Osteocyte (in vitro differentiated cells): ENCODE data around the gene CD44. TPM values are rescaled to one million over a fixed set of nuclear protein-coding genes. Genes with fewer than 3 reads are reported as not detected.

Experiments
- DNase-seq: peaks from one replicate; pipeline ENCODE4 v3.0.0; 2021; ENCODE audit warnings: mixed read lengths; ENCODE audit not compliant: unreplicated experiment; ENCODE audit errors: extremely low spot score
- H3K27ac Mint-ChIP-seq: one replicate; pipeline ENCODE4 v1.8.0; 2021; ENCODE audit warnings: mild to moderate bottlenecking, mixed read lengths; ENCODE audit not compliant: unreplicated experiment
- H3K27me3 Mint-ChIP-seq: one replicate; pipeline ENCODE4 v1.8.0; 2021; ENCODE audit warnings: mixed read lengths; ENCODE audit not compliant: unreplicated experiment
- H3K36me3 Mint-ChIP-seq: one replicate; pipeline ENCODE4 v1.8.0; 2021; ENCODE audit warnings: mixed read lengths; ENCODE audit not compliant: unreplicated experiment
- H3K4me1 Mint-ChIP-seq: one replicate; pipeline ENCODE4 v1.8.0; 2021; ENCODE audit warnings: mixed read lengths; ENCODE audit not compliant: unreplicated experiment
- H3K4me3 Mint-ChIP-seq: one replicate; pipeline ENCODE4 v1.8.0; 2021; ENCODE audit warnings: mild to moderate bottlenecking, moderate library complexity, mixed read lengths; ENCODE audit not compliant: unreplicated experiment
- H3K9me3 Mint-ChIP-seq: one replicate; pipeline ENCODE4 v1.8.0; 2021; ENCODE audit warnings: mixed read lengths; ENCODE audit not compliant: unreplicated experiment
- CTCF ChIP-seq: fragments of 200-600 bp; sonication (generic); IDR thresholded peaks from 2 replicates; pipeline ENCODE4 v1.5.0; 2021; ENCODE audit warnings: antibody characterized with exemption, mild to moderate bottlenecking, moderate library complexity
- total RNA-seq: library from RNA; stranded (reverse); gene quantifications from 2 replicates; pipeline ENCODE4 v1.2.1, GENCODE V29; 2021

CD44 gene
- total RNA-seq, 1 donor from 2014 or later = 283 TPM

- no peak overlapping the region for H3K4me3 Mint-ChIP-seq
These were observed 7.7 kb downstream of the CD44 start for GRCh38 chr11:35146711-35147110.

GRCh38 chr11:35147235-35147634 lies 8.3 kb downstream of the CD44 start:
- Mint-ChIP-seq H3K27me3 (no peaks in the 10 kb centered on the region), H3K4me1 (peaks cover 76% of the 10 kb centered on the region), H3K36me3 (peaks cover 10% of the 10 kb centered on the region), H3K9me3 (no peaks in the 10 kb centered on the region), H3K27ac (no peak overlapping the region), H3K4me3 (no peak overlapping the region)
- no peak for TF ChIP-seq CTCF
- DNase-seq = no peak

More at GRCh38 chr11:35146711-35147110, 7.7 kb downstream of the CD44 start:
- H3K9me3 Mint-ChIP-seq = no peaks in the 10 kb centered on the region
- no peak for TF ChIP-seq CTCF
- DNase-seq = no peak
- peaks cover 77% of the 10 kb centered on the region for H3K4me1 Mint-ChIP-seq
- no peaks in the 10 kb centered on the region for H3K27me3 Mint-ChIP-seq
- H3K36me3 Mint-ChIP-seq = peaks cover 10% of the 10 kb centered on the region
- peak overlapping the region; percentile 31 for H3K27ac Mint-ChIP-seq

- H3K27me3 Mint-ChIP-seq = no peaks in the 10 kb centered on the region
- H3K36me3 Mint-ChIP-seq = peaks cover 10% of the 10 kb centered on the region
- TF ChIP-seq CTCF = no peak
- peaks cover 77% of the 10 kb centered on the region for H3K4me1 Mint-ChIP-seq
- H3K27ac Mint-ChIP-seq = peak overlapping the region; percentile 36
- H3K4me3 Mint-ChIP-seq = no peak overlapping the region
- H3K9me3 Mint-ChIP-seq = no peaks in the 10 kb centered on the region
- DNase-seq = no peak
These were observed 9.3 kb downstream of the CD44 start for GRCh38 chr11:35148163-35148837.

- Mint-ChIP-seq H3K4me1 (peaks cover 69% of the 10 kb centered on the region), H3K4me3 (no peak overlapping the region)
These were observed 11.5 kb downstream of the CD44 start for GRCh38 chr11:35150454-35150853.

More at GRCh38 chr11:35150454-35150853, 11.5 kb downstream of the CD44 start:
- H3K27me3 Mint-ChIP-seq = no peaks in the 10 kb centered on the region
- DNase-seq = no peak
- H3K36me3 Mint-ChIP-seq = peaks cover 10% of the 10 kb centered on the region
- no peak for TF ChIP-seq CTCF
- peak overlapping the region; percentile 12 for H3K27ac Mint-ChIP-seq
- H3K9me3 Mint-ChIP-seq = no peaks in the 10 kb centered on the region
